A549 (cell line): ENCODE data around the gene CEP63. TPM values are rescaled to one million over a fixed set of nuclear protein-coding genes. Genes with fewer than 3 reads are reported as not detected.

Experiments used
- ATAC-seq, 2 experiments: fragments of 200-7000 bp in 1 of 2; fragments of >200 bp in 1 of 2; cut with Nextera tagmentation in 1 of 2; cut with Tn5 transposase in 1 of 2; 3 replicates each; pipeline versions ENCODE4 v1.8.0 to v1.9.1; 2018 to 2020; ENCODE audit warnings: mild to moderate bottlenecking in 1 of 2, moderate library complexity in 1 of 2
- CTCF ChIA-PET: fragments of 300-600 bp; sonication (Branson Sonifier 250); formaldehyde crosslinking; extraction: SDS; loops from one replicate; lab custom pipeline; 2021; ENCODE audit warnings: antibody characterized with exemption, inconsistent platforms; lab: Yijun Ruan, JAX
- POLR2A ChIA-PET: fragments of 350-600 bp; formaldehyde crosslinking; extraction: SDS; loops from one replicate; lab custom pipeline; 2021; ENCODE audit warnings: antibody characterized with exemption, inconsistent platforms; lab: Yijun Ruan, JAX
- DNase-seq, 2 experiments: peaks; one replicate each; pipeline versions ENCODE4 v3.0.0 to v3.0.0-alpha.2; 2011 to 2016; ENCODE audit warnings: low read depth in 1 of 2, low spot score in 1 of 2
- FAIRE-seq: peaks from 2 replicates; lab custom pipeline; 2011; peaks lifted over from hg19 to GRCh38; lab: Jason Lieb, UNC
- H3K27ac ChIP-seq, 2 experiments: fragments of >200 bp; sonication (Bioruptor Twin); formaldehyde crosslinking; 3 replicates each; pipeline ENCODE4 v1.5.1; 2016 to 2017
- H3K4me1 ChIP-seq: fragments of >200 bp; sonication (Bioruptor Twin); formaldehyde crosslinking; 3 replicates; pipeline ENCODE4 v1.6.1; 2016
- H3K4me2 ChIP-seq: fragments of >200 bp; sonication (Bioruptor Twin); formaldehyde crosslinking; 3 replicates; pipeline ENCODE4 v1.6.1; 2016
- H3K4me3 ChIP-seq: fragments of >200 bp; sonication (Bioruptor Twin); formaldehyde crosslinking; 3 replicates; pipeline ENCODE4 v1.5.1; 2016
- H3K9me3 ChIP-seq: fragments of >200 bp; sonication (Bioruptor Twin); formaldehyde crosslinking; 3 replicates; pipeline ENCODE4 v1.6.1; 2016
- BHLHE40 ChIP-seq: IDR thresholded peaks from 2 replicates; pipeline ENCODE4 v1.6.1; 2012; ENCODE audit warnings: low read depth, low read length, inconsistent platforms
- CHD4 ChIP-seq: fragments of 200-600 bp; sonication (generic); IDR thresholded peaks from 2 replicates; pipeline ENCODE4 v1.6.1; 2016; ENCODE audit warnings: antibody characterized with exemption, mild to moderate bottlenecking, borderline replicate concordance
- EHMT2 ChIP-seq: fragments of 200-600 bp; sonication (generic); IDR thresholded peaks from 2 replicates; pipeline ENCODE4 v1.6.1; 2016; ENCODE audit warnings: antibody characterized with exemption, low read depth, mild to moderate bottlenecking, moderate library complexity
- FOSL2 ChIP-seq, 2 experiments: fragments of 450-650 bp in 1 of 2; fragments of >200 bp in 1 of 2; sonication (Bioruptor Twin) in 1 of 2; formaldehyde crosslinking; IDR thresholded peaks; 2 replicates each; pipeline versions ENCODE4 v1.5.0 to v1.6.1; 2016 to 2020; ENCODE audit warnings: mild to moderate bottlenecking in 1 of 2, moderate library complexity in 1 of 2
- GATA3 ChIP-seq: IDR thresholded peaks from 2 replicates; pipeline ENCODE4 v1.6.1; 2012; ENCODE audit warnings: borderline replicate concordance
- HOXA7 ChIP-seq: fragments of 250-450 bp; sonication (Bioruptor Pico); IDR thresholded peaks from 2 replicates; pipeline ENCODE4 v1.5.0; 2020; ENCODE audit warnings: mild to moderate bottlenecking, moderate library complexity
- KDM1A ChIP-seq: fragments of 200-600 bp; sonication (generic); IDR thresholded peaks from 2 replicates; pipeline ENCODE4 v1.6.1; 2016; ENCODE audit warnings: low read depth, mild to moderate bottlenecking
- KDM5A ChIP-seq: fragments of 200-600 bp; sonication (generic); IDR thresholded peaks from 2 replicates; pipeline ENCODE4 v1.6.1; 2016; ENCODE audit warnings: antibody characterized with exemption, mild to moderate bottlenecking
- MAFK ChIP-seq: fragments of 450-650 bp; IDR thresholded peaks from 2 replicates; pipeline ENCODE4 v1.6.1; 2014; ENCODE audit not compliant: partially characterized antibody
- MYC ChIP-seq: IDR thresholded peaks from 2 replicates; pipeline ENCODE4 v1.6.1; 2012; ENCODE audit warnings: mild to moderate bottlenecking, inconsistent platforms, low read length, improper control_type of control experiment, borderline replicate concordance
- NR3C1 ChIP-seq: fragments of >200 bp; sonication (Bioruptor Twin); formaldehyde crosslinking; IDR thresholded peaks from 3 replicates; pipeline ENCODE4 v1.6.1; 2017
- SREBF2 ChIP-seq: fragments of 450-650 bp; IDR thresholded peaks from 2 replicates; pipeline ENCODE4 v1.6.1; 2014; ENCODE audit warnings: mild to moderate bottlenecking, moderate library complexity
- ZFP36 ChIP-seq: fragments of 450-650 bp; IDR thresholded peaks from 2 replicates; pipeline ENCODE4 v1.6.1; 2014; ENCODE audit warnings: borderline replicate concordance; ENCODE audit not compliant: partially characterized antibody
- ZSCAN20 ChIP-seq: fragments of 250-450 bp; sonication (Bioruptor Pico); IDR thresholded peaks from 2 replicates; pipeline ENCODE4 v1.8.0; 2022; ENCODE audit warnings: mild to moderate bottlenecking, moderate library complexity
- WGBS: methylation state at CpG from one replicate; pipeline ENCODE4 v1.1.6; 2017; ENCODE audit errors: missing lambda C conversion rate; 5-methylcytosine and 5-hydroxymethylcytosine counted together
- polyA plus RNA-seq, 4 experiments: library from polyadenylated mRNA; depleted of rRNA in 3 of 4; stranded (reverse); fragments of >200 nt; fragmentation: RNase III in 1 of 4; extraction: RNeasy Plus Mini Kit Qiagen cat#74134 plus additional on column Dnase treatment in 1 of 4; gene quantifications; 2 replicates in 3 of 4; 3 replicates in 1 of 4; pipeline ENCODE4 v1.2.3, GENCODE V29; 2011 to 2017
- TF ChIP-seq, protein P1 (sequence below): fragments of 250-450 bp; sonication (Bioruptor Pico); IDR thresholded peaks from 2 replicates; pipeline ENCODE4 v1.5.0; 2021; ENCODE audit warnings: mild to moderate bottlenecking, moderate library complexity, borderline replicate concordance
- TF ChIP-seq, protein P2 (sequence below): fragments of >200 bp; sonication (Bioruptor Twin); formaldehyde crosslinking; IDR thresholded peaks from 3 replicates; pipeline ENCODE4 v1.6.1; 2016
- TF ChIP-seq, protein P3 (sequence below): fragments of 150-350 bp; IDR thresholded peaks from 2 replicates; pipeline ENCODE4 v1.6.1; 2014; ENCODE audit warnings: low read depth, mild to moderate bottlenecking, low read length
- TF ChIP-seq, protein P4 (sequence below): IDR thresholded peaks from 2 replicates; pipeline ENCODE4 v1.6.1; 2012
- TF ChIP-seq, protein P5 (sequence below): fragments of >200 bp; sonication (Bioruptor Twin); formaldehyde crosslinking; IDR thresholded peaks from 2 replicates; pipeline ENCODE4 v1.6.1; 2016

The CEP63 gene
- polyA plus RNA-seq, 2 of the 4 experiments (the other 2 are of a cell fraction), result 17.4 to 24.0 TPM

DNA sequence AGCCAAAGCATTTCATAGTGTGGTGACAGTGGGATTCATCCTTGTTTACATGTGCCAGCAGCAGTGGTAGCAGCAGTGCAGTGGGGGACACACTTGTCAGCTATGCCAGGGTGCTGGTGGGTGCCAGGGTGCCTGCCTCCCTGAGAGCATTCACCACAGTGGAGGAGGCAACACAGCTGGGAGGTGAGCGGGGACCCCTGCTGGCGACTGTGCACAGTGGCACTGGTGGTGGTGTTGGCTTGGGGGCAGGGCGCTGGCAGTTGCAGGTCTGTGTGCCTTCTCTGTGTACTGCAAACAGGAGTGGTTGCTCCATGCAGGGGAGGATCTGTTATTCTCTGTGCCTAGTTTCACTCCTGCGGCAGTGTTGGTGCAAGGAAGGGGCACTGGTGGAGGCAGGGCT, 41.2 kb downstream of the CEP63 start:
- H3K9me3 ChIP-seq, result peaks cover 17% of the 10 kb centered on the region; the same call in 2 of the 3 replicates
- WGBS, result 85% methylated on average over 4 of the region's 4 CpGs
- no peak overlapping the region for H3K4me2 ChIP-seq
- peak in 1 of 2 experiments; percentile 74; a peak in 3 of 6 replicates for ATAC-seq
- no peak for FAIRE-seq
- H3K27ac ChIP-seq, result no peak overlapping the region
- H3K4me1 ChIP-seq, result no peaks in the 10 kb centered on the region
- no peak for TF ChIP-seq CHD4
- no peak for TF ChIP-seq ZFP36
- no peak for TF ChIP-seq KDM5A
- POLR2A ChIA-PET, result no interaction called here
- DNase-seq, result peak in 1 of 2 experiments; percentile 5
- H3K4me3 ChIP-seq, result no peak overlapping the region
- CTCF ChIA-PET, result no interaction called here

DNA sequence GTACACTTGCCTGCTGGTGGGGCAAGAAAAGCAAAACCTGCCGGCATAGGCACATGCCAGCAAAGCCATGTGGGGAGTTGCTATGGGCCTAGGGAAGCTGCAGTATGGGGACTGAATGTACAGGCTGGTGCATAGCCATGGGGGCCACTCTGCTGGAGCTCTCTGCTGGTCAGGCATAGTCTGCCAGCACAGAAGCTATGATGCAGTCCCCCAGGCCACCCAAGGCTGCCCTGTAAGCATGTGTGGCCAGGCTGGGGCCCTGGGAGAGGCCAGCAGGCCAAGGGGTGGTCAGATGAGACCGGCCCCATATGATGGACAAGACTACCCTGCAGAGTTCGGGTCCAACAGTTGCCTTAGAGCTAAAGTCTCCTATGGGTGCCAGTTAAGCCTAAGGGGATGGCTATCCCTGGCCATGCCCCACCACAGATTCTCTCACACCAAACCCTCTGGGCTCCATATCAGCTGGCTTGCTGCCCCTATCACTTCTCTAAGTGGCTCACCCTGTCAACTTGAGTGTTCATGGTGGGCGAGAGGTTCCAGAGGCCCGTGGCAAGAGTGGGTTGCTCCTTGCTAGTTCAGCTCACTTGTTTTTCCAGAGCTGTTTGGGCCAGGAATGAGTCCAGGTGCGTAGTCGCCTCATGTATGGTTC, 41.8 kb downstream of the CEP63 start:
- POLR2A ChIA-PET, result no interaction called here
- TF ChIP-seq BHLHE40, result no peak
- TF ChIP-seq SREBF2, result no peak
- TF ChIP-seq, protein P1, sequence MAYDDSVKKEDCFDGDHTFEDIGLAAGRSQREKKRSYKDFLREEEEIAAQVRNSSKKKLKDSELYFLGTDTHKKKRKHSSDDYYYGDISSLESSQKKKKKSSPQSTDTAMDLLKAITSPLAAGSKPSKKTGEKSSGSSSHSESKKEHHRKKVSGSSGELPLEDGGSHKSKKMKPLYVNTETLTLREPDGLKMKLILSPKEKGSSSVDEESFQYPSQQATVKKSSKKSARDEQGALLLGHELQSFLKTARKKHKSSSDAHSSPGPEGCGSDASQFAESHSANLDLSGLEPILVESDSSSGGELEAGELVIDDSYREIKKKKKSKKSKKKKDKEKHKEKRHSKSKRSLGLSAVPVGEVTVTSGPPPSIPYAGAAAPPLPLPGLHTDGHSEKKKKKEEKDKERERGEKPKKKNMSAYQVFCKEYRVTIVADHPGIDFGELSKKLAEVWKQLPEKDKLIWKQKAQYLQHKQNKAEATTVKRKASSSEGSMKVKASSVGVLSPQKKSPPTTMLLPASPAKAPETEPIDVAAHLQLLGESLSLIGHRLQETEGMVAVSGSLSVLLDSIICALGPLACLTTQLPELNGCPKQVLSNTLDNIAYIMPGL (CRISPR knock-in tag), result no peak
- no peak for TF ChIP-seq FOSL2 (IDR thresholded peaks at IDR 0.05)
- TF ChIP-seq FOSL2 (CRISPR knock-in tag; IDR thresholded peaks at IDR 0.05), result no peak
- TF ChIP-seq, protein P2, sequence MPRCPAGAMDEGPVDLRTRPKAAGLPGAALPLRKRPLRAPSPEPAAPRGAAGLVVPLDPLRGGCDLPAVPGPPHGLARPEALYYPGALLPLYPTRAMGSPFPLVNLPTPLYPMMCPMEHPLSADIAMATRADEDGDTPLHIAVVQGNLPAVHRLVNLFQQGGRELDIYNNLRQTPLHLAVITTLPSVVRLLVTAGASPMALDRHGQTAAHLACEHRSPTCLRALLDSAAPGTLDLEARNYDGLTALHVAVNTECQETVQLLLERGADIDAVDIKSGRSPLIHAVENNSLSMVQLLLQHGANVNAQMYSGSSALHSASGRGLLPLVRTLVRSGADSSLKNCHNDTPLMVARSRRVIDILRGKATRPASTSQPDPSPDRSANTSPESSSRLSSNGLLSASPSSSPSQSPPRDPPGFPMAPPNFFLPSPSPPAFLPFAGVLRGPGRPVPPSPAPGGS, result no peak
- TF ChIP-seq NR3C1, result no peak
- no peak for TF ChIP-seq MYC
- TF ChIP-seq, protein P3, sequence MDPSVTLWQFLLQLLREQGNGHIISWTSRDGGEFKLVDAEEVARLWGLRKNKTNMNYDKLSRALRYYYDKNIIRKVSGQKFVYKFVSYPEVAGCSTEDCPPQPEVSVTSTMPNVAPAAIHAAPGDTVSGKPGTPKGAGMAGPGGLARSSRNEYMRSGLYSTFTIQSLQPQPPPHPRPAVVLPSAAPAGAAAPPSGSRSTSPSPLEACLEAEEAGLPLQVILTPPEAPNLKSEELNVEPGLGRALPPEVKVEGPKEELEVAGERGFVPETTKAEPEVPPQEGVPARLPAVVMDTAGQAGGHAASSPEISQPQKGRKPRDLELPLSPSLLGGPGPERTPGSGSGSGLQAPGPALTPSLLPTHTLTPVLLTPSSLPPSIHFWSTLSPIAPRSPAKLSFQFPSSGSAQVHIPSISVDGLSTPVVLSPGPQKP, result no peak
- TF ChIP-seq, protein P4, sequence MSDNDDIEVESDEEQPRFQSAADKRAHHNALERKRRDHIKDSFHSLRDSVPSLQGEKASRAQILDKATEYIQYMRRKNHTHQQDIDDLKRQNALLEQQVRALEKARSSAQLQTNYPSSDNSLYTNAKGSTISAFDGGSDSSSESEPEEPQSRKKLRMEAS, result no peak
- TF ChIP-seq, protein P5, sequence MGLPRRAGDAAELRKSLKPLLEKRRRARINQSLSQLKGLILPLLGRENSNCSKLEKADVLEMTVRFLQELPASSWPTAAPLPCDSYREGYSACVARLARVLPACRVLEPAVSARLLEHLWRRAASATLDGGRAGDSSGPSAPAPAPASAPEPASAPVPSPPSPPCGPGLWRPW, result no peak
- TF ChIP-seq GATA3, result no peak
- FAIRE-seq (no peak), DNase-seq (no peak), ATAC-seq (no peak)
- no peak overlapping the region for H3K27ac ChIP-seq
- WGBS, result 87% methylated on average over 6 of the region's 7 CpGs
- H3K4me3 ChIP-seq, result no peak overlapping the region
- no peaks in the 10 kb centered on the region for H3K4me1 ChIP-seq
- no peak overlapping the region for H3K4me2 ChIP-seq
- H3K9me3 ChIP-seq, result peaks cover 12% of the 10 kb centered on the region; the same call in 1 of the 3 replicates
- CTCF ChIA-PET, result no interaction called here

DNA sequence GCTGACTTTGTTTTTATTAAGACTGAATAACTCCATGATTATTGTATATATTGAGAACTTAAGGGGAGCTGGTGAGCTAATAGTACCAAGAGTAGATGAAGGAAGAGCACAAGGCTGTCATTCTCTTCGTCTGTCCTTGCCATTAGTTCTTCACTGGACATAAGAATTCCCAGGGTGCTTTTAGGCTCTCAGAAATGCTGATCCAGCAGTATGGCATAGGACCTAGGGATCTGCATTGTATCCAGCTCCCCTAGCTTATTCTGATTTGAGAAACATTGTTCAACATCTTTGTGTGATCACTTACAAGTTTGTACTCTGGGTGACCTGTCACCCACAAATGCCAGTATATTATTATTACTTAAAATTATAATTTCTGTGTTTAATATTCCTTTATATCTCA, 47.6 kb downstream of the CEP63 start:
- 70% methylated on average over 1 of the region's 1 CpG for WGBS

More for the DNA sequence above, 47.6 kb downstream of the CEP63 start:
- H3K9me3 ChIP-seq, result no peaks in the 10 kb centered on the region
- no peak for ATAC-seq
- TF ChIP-seq MAFK (peak; percentile 68), NR3C1 (no peak), HOXA7 (CRISPR knock-in tag) (no peak), KDM1A (no peak), ZSCAN20 (CRISPR knock-in tag) (no peak), EHMT2 (no peak)
- TF ChIP-seq, protein P4, result no peak
- H3K4me3 ChIP-seq, result no peak overlapping the region
- H3K4me1 ChIP-seq, result no peaks in the 10 kb centered on the region
- H3K4me2 ChIP-seq, result no peak overlapping the region
- ChIA-PET POLR2A (no interaction called here), CTCF (no interaction called here)
- no peak overlapping the region for H3K27ac ChIP-seq
- FAIRE-seq, result no peak
- no peak for DNase-seq
